HepG2 (cell line): Measurements from ENCODE around the gene COG4. TPM values are rescaled to one million over a fixed set of nuclear protein-coding genes. Genes with fewer than 3 reads are reported as not detected.

Experiments
- FOXJ3 ChIP-seq: sonication (generic); formaldehyde crosslinking; IDR thresholded peaks from 2 replicates; pipeline ENCODE4 v1.4.0; 2020; ENCODE audit warnings: missing genetic modification reagents, mild to moderate bottlenecking, borderline replicate concordance
- GLI4 ChIP-seq: sonication (generic); formaldehyde crosslinking; IDR thresholded peaks from 2 replicates; pipeline ENCODE4 v1.5.1; 2020; ENCODE audit warnings: missing genetic modification reagents, mild to moderate bottlenecking, moderate library complexity, borderline replicate concordance
- MIER3 ChIP-seq: IDR thresholded peaks from 2 replicates; pipeline ENCODE4 v1.6.1; 2016; ENCODE audit warnings: missing compliant biosample characterization, borderline replicate concordance
- NCOA1 ChIP-seq: sonication (generic); formaldehyde crosslinking; IDR thresholded peaks from 2 replicates; pipeline ENCODE4 v1.9.0; 2021; ENCODE audit warnings: missing genetic modification reagents
- RBM22 ChIP-seq: fragments of 200-400 bp; formaldehyde crosslinking; optimal IDR thresholded peaks from 2 replicates; pipeline ENCODE3; 2017; ENCODE audit warnings: mild to moderate bottlenecking, low read length, moderate library complexity
- SIX1 ChIP-seq: sonication (generic); formaldehyde crosslinking; IDR thresholded peaks from 2 replicates; pipeline ENCODE4 v1.4.0; 2020; ENCODE audit warnings: missing genetic modification reagents, borderline replicate concordance
- SNAI1 ChIP-seq: sonication (generic); formaldehyde crosslinking; IDR thresholded peaks from 2 replicates; pipeline ENCODE4 v1.5.0; 2020; ENCODE audit warnings: mild to moderate bottlenecking, missing genetic modification reagents, borderline replicate concordance
- ZNF441 ChIP-seq: sonication (generic); formaldehyde crosslinking; IDR thresholded peaks from 2 replicates; pipeline ENCODE4 v1.7.0; 2021; ENCODE audit warnings: missing genetic modification reagents, borderline replicate concordance
- ZNF550 ChIP-seq: sonication (generic); formaldehyde crosslinking; IDR thresholded peaks from 2 replicates; pipeline ENCODE4 v1.4.0; 2020; ENCODE audit warnings: mild to moderate bottlenecking, missing genetic modification reagents, borderline replicate concordance
- ZNF782 ChIP-seq: sonication (generic); formaldehyde crosslinking; IDR thresholded peaks from 2 replicates; pipeline ENCODE4 v1.4.0; 2020; ENCODE audit warnings: missing genetic modification reagents, mild to moderate bottlenecking, borderline replicate concordance
- polyA plus RNA-seq, 8 experiments: library from polyadenylated mRNA; depleted of rRNA in 3 of 8; stranded (reverse) in 7 of 8; unstranded in 1 of 8; fragments of >200 nt; fragmentation: Illumina TruSeq in 4 of 8; extraction: Trizol in 4 of 8; gene quantifications; 2 replicates each; pipeline versions ENCODE4 v1.2.1 to v1.2.3, GENCODE V29; 2011 to 2016; ENCODE audit warnings: low read depth in 4 of 8, missing spikeins in 1 of 8, mixed read lengths in 1 of 8; ENCODE audit not compliant: insufficient read depth in 1 of 8
- total RNA-seq, 5 experiments: library from RNA; depleted of rRNA; stranded (reverse); fragments of >200 nt; fragmentation: Illumina TruSeq; extraction: Trizol; gene quantifications; 2 replicates each; pipeline ENCODE4 v1.2.3, GENCODE V29; 2016; ENCODE audit warnings: low read depth in 1 of 5
- TF ChIP-seq, protein P1 (sequence below): sonication (generic); formaldehyde crosslinking; IDR thresholded peaks from 2 replicates; pipeline ENCODE4 v1.4.0; 2020; ENCODE audit warnings: mild to moderate bottlenecking, missing genetic modification reagents
- TF ChIP-seq, protein P2 (sequence below): sonication (generic); formaldehyde crosslinking; IDR thresholded peaks from 2 replicates; pipeline ENCODE4 v1.5.0; 2020; ENCODE audit warnings: missing genetic modification reagents
- TF ChIP-seq, protein P3 (sequence below): sonication (generic); formaldehyde crosslinking; IDR thresholded peaks from 2 replicates; pipeline ENCODE4 v1.9.0; 2021; ENCODE audit warnings: missing genetic modification reagents, borderline replicate concordance
- TF ChIP-seq, protein P4 (sequence below): sonication (generic); formaldehyde crosslinking; IDR thresholded peaks from 2 replicates; pipeline ENCODE4 v1.8.0; 2022; ENCODE audit warnings: mild to moderate bottlenecking, missing genetic modification reagents; ENCODE audit not compliant: insufficient replicate concordance
- TF ChIP-seq, protein P5 (sequence below): sonication (generic); formaldehyde crosslinking; IDR thresholded peaks from 2 replicates; pipeline ENCODE4 v1.9.0; 2022; ENCODE audit warnings: low read depth, missing genetic modification reagents
- TF ChIP-seq, protein P6 (sequence below): sonication (generic); formaldehyde crosslinking; IDR thresholded peaks from 2 replicates; pipeline ENCODE4 v1.4.0; 2020; ENCODE audit warnings: missing genetic modification reagents; ENCODE audit errors: not compliant biosample characterization

Gene COG4
- total and polyA plus RNA-seq, 2 of the 13 experiments (the other 11 are each of a cell fraction or from before 2014, with no cell fraction given): 51.1 to 73.8 TPM

DNA sequence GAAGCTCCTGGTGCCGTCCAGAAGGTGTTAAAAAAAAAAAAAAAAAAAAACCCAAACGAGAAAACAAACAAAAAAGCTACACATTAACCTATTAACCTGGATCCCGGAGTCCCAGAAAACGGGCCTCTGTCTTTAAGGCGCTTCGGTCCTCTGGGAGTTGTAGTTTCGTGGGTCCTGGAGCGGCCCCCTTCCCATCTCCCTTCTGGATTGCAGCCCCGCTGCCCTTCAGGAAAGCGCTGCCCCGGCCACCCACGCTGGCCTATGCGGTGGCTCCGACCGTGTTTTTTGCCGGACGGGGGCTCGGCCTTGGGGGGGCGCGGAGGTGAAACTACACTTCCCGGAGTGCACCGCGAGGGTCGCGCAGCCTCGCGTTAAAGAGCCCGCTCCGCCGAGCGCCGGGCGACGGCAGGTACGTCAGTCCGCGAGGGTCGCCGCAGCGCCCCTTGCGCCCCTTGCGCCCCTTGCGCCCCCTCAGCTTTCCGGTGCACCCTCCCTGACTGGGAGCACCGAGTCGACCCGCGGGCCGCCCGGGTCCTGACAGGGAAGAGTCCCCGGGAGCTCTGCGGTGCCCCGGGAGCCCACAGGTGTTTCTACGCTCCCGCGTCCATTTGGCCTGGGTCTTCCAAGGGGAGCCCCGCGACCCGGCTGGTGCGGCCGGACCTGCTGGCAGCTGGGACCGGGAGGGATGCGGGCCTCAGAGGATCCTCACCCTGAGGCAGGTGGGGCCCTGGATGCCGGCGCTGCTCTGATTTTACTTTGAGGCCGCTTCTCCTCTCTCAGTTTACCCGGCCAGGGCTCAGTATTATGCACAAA is 68.9 kb downstream of the COG4 start, which contains the start of gene FCSK (continued):
- TF ChIP-seq, protein P1, sequence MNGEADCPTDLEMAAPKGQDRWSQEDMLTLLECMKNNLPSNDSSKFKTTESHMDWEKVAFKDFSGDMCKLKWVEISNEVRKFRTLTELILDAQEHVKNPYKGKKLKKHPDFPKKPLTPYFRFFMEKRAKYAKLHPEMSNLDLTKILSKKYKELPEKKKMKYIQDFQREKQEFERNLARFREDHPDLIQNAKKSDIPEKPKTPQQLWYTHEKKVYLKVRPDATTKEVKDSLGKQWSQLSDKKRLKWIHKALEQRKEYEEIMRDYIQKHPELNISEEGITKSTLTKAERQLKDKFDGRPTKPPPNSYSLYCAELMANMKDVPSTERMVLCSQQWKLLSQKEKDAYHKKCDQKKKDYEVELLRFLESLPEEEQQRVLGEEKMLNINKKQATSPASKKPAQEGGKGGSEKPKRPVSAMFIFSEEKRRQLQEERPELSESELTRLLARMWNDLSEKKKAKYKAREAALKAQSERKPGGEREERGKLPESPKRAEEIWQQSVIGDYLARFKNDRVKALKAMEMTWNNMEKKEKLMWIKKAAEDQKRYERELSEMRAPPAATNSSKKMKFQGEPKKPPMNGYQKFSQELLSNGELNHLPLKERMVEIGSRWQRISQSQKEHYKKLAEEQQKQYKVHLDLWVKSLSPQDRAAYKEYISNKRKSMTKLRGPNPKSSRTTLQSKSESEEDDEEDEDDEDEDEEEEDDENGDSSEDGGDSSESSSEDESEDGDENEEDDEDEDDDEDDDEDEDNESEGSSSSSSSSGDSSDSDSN (CRISPR knock-in tag): peak; percentile 94
- TF ChIP-seq, protein P2, sequence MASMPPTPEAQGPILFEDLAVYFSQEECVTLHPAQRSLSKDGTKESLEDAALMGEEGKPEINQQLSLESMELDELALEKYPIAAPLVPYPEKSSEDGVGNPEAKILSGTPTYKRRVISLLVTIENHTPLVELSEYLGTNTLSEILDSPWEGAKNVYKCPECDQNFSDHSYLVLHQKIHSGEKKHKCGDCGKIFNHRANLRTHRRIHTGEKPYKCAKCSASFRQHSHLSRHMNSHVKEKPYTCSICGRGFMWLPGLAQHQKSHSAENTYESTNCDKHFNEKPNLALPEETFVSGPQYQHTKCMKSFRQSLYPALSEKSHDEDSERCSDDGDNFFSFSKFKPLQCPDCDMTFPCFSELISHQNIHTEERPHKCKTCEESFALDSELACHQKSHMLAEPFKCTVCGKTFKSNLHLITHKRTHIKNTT (CRISPR knock-in tag): no peak; the same call in 1 of the 2 replicates
- TF ChIP-seq ZNF441 (CRISPR knock-in tag) (no peak; the same call in none of the 2 replicates), ZNF550 (CRISPR knock-in tag) (peak; percentile 70; the same call in 1 of the 2 replicates), SIX1 (CRISPR knock-in tag) (peak; percentile 28; the same call in 1 of the 2 replicates), NCOA1 (CRISPR knock-in tag) (0 out of 2 replicates have a peak, but pooled peaks have one; percentile 31), SNAI1 (CRISPR knock-in tag) (peak; percentile 98), MIER3 (CRISPR knock-in tag) (0 out of 2 replicates have a peak, but pooled peaks have one; percentile 40), GLI4 (no peak; the same call in none of the 2 replicates), RBM22 (no peak), ZNF782 (CRISPR knock-in tag) (peak; percentile 85; the same call in 1 of the 2 replicates), FOXJ3 (CRISPR knock-in tag) (peak; percentile 55)
- TF ChIP-seq, protein P3, sequence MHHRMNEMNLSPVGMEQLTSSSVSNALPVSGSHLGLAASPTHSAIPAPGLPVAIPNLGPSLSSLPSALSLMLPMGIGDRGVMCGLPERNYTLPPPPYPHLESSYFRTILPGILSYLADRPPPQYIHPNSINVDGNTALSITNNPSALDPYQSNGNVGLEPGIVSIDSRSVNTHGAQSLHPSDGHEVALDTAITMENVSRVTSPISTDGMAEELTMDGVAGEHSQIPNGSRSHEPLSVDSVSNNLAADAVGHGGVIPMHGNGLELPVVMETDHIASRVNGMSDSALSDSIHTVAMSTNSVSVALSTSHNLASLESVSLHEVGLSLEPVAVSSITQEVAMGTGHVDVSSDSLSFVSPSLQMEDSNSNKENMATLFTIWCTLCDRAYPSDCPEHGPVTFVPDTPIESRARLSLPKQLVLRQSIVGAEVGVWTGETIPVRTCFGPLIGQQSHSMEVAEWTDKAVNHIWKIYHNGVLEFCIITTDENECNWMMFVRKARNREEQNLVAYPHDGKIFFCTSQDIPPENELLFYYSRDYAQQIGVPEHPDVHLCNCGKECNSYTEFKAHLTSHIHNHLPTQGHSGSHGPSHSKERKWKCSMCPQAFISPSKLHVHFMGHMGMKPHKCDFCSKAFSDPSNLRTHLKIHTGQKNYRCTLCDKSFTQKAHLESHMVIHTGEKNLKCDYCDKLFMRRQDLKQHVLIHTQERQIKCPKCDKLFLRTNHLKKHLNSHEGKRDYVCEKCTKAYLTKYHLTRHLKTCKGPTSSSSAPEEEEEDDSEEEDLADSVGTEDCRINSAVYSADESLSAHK: no peak
- TF ChIP-seq, protein P4, sequence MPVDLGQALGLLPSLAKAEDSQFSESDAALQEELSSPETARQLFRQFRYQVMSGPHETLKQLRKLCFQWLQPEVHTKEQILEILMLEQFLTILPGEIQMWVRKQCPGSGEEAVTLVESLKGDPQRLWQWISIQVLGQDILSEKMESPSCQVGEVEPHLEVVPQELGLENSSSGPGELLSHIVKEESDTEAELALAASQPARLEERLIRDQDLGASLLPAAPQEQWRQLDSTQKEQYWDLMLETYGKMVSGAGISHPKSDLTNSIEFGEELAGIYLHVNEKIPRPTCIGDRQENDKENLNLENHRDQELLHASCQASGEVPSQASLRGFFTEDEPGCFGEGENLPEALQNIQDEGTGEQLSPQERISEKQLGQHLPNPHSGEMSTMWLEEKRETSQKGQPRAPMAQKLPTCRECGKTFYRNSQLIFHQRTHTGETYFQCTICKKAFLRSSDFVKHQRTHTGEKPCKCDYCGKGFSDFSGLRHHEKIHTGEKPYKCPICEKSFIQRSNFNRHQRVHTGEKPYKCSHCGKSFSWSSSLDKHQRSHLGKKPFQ (CRISPR knock-in tag): peak; percentile 83
- TF ChIP-seq, protein P5, sequence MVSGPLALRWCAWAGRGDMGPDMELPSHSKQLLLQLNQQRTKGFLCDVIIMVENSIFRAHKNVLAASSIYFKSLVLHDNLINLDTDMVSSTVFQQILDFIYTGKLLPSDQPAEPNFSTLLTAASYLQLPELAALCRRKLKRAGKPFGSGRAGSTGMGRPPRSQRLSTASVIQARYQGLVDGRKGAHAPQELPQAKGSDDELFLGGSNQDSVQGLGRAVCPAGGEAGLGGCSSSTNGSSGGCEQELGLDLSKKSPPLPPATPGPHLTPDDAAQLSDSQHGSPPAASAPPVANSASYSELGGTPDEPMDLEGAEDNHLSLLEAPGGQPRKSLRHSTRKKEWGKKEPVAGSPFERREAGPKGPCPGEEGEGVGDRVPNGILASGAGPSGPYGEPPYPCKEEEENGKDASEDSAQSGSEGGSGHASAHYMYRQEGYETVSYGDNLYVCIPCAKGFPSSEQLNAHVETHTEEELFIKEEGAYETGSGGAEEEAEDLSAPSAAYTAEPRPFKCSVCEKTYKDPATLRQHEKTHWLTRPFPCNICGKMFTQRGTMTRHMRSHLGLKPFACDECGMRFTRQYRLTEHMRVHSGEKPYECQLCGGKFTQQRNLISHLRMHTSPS: no peak
- TF ChIP-seq, protein P6, sequence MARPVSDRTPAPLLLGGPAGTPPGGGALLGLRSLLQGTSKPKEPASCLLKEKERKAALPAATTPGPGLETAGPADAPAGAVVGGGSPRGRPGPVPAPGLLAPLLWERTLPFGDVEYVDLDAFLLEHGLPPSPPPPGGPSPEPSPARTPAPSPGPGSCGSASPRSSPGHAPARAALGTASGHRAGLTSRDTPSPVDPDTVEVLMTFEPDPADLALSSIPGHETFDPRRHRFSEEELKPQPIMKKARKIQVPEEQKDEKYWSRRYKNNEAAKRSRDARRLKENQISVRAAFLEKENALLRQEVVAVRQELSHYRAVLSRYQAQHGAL: no peak
